Measurements from ENCODE around the gene GON4L. TPM values are rescaled to one million over a fixed set of nuclear protein-coding genes. Genes with fewer than 3 reads are reported as not detected.
A peak's percentile ranks its signal among the peaks of the same experiment; 100 is the strongest.
"Not testable (repeated sequence)": the region's sequence is repeated elsewhere in the genome, so short reads cannot be mapped to it uniquely, and the experiment has no call there.

GON4L gene
- total RNA-seq, 1 donor from 2014 or later = 59.5 TPM

DNA sequence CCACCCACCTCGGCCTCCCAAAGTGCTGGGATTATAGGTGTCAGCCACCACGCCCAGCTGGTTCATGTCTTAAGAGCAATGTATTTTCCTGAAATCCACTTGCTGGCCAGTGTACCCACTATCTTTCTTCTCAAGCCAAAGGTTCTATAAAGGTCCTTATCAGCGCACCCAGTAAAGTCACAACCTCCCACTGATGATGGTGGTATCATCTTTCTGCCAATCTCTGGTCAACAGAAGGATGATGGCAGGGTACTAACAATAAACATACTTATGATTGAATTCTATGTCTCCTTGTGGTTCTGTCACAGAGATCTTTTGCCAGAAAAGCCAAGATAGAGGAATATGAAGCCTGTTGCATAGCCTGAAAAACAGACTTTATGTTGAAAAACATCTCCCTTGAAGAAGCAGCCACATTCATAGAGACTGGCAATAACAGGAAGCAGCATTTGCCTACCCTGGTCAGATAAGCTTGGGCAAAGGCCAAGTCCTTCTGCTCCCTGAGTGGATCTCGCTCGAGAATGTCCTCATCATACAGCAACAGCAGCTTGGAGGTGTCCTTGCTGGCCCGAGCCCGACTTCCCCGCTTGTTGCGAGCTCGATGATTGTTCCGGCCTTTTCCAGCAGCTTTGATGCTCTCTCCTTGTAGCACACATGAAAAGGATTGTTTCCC lies 95.1 kb downstream of the GON4L start:
- Mint-ChIP-seq H3K36me3 (ENCODE audit: low read depth) (peaks cover 23% of the 10 kb centered on the region), H3K27ac (ENCODE audit: unreplicated experiment) (peak overlapping the region; percentile 2), H3K4me1 (peaks cover 4% of the 10 kb centered on the region), H3K9me3 (no peaks in the 10 kb centered on the region), H3K27me3 (ENCODE audit: low read depth) (no peaks in the 10 kb centered on the region), H3K4me3 (no peak overlapping the region)
- DNase-seq (ENCODE audit: low read depth, low spot score) = no peak
- TF ChIP-seq, protein P1, sequence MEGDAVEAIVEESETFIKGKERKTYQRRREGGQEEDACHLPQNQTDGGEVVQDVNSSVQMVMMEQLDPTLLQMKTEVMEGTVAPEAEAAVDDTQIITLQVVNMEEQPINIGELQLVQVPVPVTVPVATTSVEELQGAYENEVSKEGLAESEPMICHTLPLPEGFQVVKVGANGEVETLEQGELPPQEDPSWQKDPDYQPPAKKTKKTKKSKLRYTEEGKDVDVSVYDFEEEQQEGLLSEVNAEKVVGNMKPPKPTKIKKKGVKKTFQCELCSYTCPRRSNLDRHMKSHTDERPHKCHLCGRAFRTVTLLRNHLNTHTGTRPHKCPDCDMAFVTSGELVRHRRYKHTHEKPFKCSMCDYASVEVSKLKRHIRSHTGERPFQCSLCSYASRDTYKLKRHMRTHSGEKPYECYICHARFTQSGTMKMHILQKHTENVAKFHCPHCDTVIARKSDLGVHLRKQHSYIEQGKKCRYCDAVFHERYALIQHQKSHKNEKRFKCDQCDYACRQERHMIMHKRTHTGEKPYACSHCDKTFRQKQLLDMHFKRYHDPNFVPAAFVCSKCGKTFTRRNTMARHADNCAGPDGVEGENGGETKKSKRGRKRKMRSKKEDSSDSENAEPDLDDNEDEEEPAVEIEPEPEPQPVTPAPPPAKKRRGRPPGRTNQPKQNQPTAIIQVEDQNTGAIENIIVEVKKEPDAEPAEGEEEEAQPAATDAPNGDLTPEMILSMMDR (conservative IDR thresholded peaks at IDR 0.05) = no peak

DNA sequence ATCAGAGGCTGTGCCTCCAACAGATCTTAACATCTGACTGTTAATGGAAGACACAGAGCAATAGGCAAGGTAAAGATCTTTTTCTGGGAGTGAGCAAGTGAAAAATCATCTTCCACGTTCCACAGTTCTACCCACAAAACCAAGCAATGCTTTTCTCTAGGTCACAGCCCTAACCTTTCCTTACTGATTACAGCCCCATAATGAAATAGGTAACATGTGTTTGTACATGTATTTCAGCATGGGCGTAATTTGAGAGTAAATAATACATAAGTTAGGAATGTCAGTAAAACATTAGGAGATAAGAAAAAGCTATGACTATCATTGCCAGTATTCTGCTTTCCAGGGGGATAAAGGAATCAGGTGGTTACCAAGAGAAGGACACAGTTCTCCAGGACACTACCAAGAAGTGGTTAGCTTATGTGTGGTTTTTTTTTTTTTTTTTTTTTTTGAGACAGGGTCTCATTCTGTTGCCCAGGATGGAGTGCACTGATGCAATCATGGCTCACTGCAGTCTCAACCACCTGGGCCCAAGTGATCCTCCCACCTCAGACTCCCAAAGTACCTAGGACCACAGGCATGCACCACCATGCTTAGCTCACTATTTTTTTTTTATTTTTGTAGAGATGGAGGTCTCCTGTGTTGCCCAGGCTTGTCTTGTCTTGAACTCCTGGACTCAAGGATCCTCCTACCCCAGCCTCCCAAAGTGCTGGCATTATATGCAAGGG lies 96.1 kb downstream of the GON4L start:
- Mint-ChIP-seq H3K4me3 (no peak overlapping the region), H3K36me3 (ENCODE audit: low read depth) (peaks cover 22% of the 10 kb centered on the region)
- TF ChIP-seq, protein P1 (conservative IDR thresholded peaks at IDR 0.05) = no peak

DNA sequence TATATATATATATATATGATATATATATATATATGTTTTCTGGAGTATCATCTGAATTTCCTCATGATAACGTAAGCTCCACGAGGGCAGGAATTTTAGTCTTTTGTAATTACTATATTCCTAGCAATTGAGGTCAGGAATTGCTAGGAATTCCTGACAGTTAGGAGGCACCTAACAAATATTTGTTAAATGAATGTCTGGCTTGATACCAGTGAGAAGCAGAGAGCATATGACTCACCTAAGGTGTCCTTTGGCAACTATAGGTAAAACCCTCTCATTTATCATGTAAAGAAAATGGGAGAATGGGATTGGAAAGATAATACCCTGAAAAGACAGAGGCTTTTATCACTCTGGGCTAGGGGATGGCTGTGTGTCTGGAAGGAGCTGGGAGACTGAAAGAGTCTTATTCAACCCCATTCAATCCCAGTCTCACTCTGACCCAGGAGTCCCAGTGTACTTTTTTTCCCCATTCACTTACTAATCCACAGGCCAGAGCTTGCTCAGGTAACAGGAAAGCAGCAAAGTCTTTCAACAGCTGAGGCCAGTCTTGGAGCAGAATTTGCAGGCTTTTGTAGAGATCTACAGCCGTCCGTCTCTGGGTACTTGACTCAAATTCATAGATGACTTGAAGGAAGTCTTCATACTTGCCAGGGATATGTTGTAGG lies 96.9 kb downstream of the GON4L start:
- Mint-ChIP-seq H3K4me3 (no peak overlapping the region), H3K27me3 (ENCODE audit: low read depth) (no peaks in the 10 kb centered on the region), H3K9me3 (no peaks in the 10 kb centered on the region), H3K4me1 (peaks cover 4% of the 10 kb centered on the region), H3K27ac (ENCODE audit: unreplicated experiment) (no peak overlapping the region), H3K36me3 (ENCODE audit: low read depth) (peaks cover 18% of the 10 kb centered on the region)
- TF ChIP-seq, protein P1 (conservative IDR thresholded peaks at IDR 0.05) = no peak
- DNase-seq (ENCODE audit: low read depth, low spot score) = no peak

More for the DNA sequence above, 96.1 kb downstream of the GON4L start:
- no peak for DNase-seq (ENCODE audit: low read depth, low spot score)
- Mint-ChIP-seq H3K9me3 (no peaks in the 10 kb centered on the region), H3K27ac (ENCODE audit: unreplicated experiment) (no peak overlapping the region), H3K27me3 (ENCODE audit: low read depth) (no peaks in the 10 kb centered on the region), H3K4me1 (peaks cover 4% of the 10 kb centered on the region)

DNA sequence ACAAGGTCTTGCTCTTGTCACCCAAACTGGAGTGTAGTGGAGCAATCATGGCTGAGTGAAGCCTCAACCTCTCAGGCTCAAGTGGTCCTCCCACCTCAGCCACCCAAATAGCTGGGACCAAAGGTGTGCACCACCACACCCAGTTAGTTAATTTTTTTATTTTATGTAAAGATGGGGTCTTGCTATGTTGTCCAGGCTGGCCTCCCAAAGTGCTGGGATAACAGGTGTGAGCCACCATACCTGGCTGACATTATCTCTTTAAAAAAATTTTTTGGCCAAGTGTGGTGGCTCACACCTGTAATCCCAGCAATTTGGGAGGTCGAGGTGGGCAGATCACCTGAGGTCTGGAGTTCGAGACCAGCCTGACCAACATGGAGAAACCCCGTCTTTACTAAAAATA lies 98.0 kb downstream of the GON4L start:
- peaks cover 15% of the 10 kb centered on the region for H3K36me3 Mint-ChIP-seq (ENCODE audit: low read depth)
- DNase-seq (ENCODE audit: low read depth, low spot score); H3K27ac Mint-ChIP-seq (ENCODE audit: unreplicated experiment); H3K9me3 Mint-ChIP-seq; H3K4me1 Mint-ChIP-seq; H3K4me3 Mint-ChIP-seq; H3K27me3 Mint-ChIP-seq (ENCODE audit: low read depth): not testable (repeated sequence)

DNA sequence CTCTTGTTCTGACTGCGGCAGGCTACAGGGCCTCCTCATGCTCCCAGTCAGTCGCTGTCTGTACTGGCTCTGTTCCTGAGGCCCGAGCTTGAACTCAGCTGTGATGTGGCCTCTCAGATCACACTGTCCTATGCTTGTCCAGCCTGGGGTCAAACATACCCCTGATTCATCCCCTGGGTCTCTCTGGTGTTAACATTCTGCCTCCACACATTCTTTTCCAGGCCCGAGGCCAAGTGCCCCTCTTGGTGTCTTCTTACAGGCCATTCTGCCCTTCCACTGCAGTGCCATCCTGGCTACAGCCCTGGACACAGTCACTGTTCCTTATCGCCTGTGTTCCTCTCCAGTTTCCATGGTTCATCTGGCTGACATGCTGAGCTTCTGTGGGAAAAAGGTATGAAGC lies 108.9 kb downstream of the GON4L start:
- H3K27me3 Mint-ChIP-seq (ENCODE audit: low read depth); H3K4me1 Mint-ChIP-seq; DNase-seq (ENCODE audit: low read depth, low spot score); H3K36me3 Mint-ChIP-seq (ENCODE audit: low read depth); H3K9me3 Mint-ChIP-seq; H3K27ac Mint-ChIP-seq (ENCODE audit: unreplicated experiment): not testable (repeated sequence)
- H3K4me3 Mint-ChIP-seq = peak overlapping the region; percentile 83

DNA sequence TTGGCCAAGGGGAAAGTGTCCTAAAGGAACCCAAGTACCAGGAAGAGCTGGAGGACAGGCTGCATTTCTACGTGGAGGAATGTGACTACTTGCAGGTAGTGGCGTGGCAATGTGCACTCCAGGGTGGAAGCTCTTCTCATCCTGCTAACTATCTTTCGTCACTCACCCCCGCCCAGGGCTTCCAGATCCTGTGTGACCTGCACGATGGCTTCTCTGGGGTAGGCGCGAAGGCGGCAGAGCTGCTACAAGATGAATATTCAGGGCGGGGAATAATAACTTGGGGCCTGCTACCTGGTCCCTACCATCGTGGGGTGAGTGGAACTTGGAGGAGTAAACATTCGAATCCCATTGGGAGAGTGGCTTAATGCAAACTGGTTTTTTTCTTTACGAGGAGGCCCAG lies 109.4 kb downstream of the GON4L start:
- not testable (repeated sequence) for H3K4me1 Mint-ChIP-seq; H3K9me3 Mint-ChIP-seq; DNase-seq (ENCODE audit: low read depth, low spot score); H3K27me3 Mint-ChIP-seq (ENCODE audit: low read depth); H3K36me3 Mint-ChIP-seq (ENCODE audit: low read depth)
- Mint-ChIP-seq H3K27ac (ENCODE audit: unreplicated experiment) (peak overlapping the region; percentile 35), H3K4me3 (peak overlapping the region; percentile 83)

DNA sequence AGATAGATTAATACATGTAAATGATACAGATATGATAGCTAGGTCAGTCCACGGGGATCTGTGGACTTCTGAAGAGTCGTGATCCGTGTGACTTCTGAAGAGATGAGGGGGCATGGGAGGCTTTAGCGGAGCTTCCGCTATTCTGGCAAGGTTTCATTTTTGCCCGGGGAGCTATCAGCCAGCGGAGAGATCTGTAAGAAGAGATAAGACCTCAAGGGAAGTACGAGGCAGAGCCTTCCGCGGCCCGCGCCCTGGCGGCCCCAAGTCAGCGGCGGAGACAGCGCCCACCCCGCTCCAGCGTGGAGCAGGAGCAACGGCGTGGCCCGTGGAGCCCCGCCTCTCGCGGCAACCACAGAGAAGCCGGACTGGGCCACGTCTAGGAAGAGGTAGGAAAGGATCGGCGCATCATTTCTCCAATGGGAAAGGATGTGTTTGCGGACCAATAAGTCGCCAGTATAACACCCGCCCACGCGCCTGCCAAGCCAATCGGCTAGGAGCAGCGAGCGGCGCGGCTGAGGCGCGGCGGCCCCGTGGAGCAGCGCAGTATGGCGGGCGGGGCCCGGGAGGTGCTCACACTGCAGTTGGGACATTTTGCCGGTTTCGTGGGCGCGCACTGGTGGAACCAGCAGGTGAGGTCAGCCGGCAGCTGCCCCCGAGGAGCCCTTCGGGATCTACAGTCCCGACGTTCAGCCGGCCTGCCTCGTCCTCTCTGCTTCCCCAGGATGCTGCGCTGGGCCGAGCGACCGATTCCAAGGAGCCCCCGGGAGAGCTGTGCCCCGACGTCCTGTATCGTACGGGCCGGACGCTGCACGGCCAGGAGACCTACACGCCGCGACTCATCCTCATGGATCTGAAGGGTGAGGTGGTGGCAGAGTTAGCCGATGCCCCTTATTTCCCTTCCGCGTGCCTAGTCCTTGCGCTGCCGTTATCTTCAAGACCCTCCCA lies 111.5 kb downstream of the GON4L start:
- not testable (repeated sequence) for H3K4me1 Mint-ChIP-seq

More for the DNA sequence above, 111.5 kb downstream of the GON4L start:
- H3K9me3 Mint-ChIP-seq; H3K36me3 Mint-ChIP-seq (ENCODE audit: low read depth); H3K27me3 Mint-ChIP-seq (ENCODE audit: low read depth): not testable (repeated sequence)
- Mint-ChIP-seq H3K27ac (ENCODE audit: unreplicated experiment) (peak overlapping the region; percentile 52), H3K4me3 (peak overlapping the region; percentile 92)
- peak; percentile 89 for DNase-seq (ENCODE audit: low read depth, low spot score)

Data from neural crest cell (in vitro differentiated cells).